ENCODE results near the gene SLC16A5. TPM values are rescaled to one million over a fixed set of nuclear protein-coding genes. Genes with fewer than 3 reads are reported as not detected.
A peak's percentile ranks its signal among the peaks of the same experiment; 100 is the strongest.

SLC16A5 gene
- polyA plus RNA-seq, 3 donors: 27.4 to 42.7 (median 39.8) TPM

GRCh38 chr17:75084039-75084660 is 3.6 kb upstream of the SLC16A5 start:
- DNase-seq: peak; percentile 54

- no peak for DNase-seq
Observed at GRCh38 chr17:75086496-75087181, 1.1 kb upstream of the SLC16A5 start.

GRCh38 chr17:75087182-75087557 is 584 bp upstream of the SLC16A5 start:
- no peak for DNase-seq

- no peak for DNase-seq
Observed at GRCh38 chr17:75088465-75089417, 987 bp downstream of the SLC16A5 start.

- DNase-seq: no peak
Observed at GRCh38 chr17:75090871-75091854, 3.4 kb downstream of the SLC16A5 start.

- DNase-seq: no peak
Observed at GRCh38 chr17:75091855-75092327, 4.1 kb downstream of the SLC16A5 start.

GRCh38 chr17:75093548-75094158 is 5.9 kb downstream of the SLC16A5 start:
- DNase-seq: no peak

- DNase-seq: no peak
Observed at GRCh38 chr17:75094871-75095399, 7.2 kb downstream of the SLC16A5 start.

GRCh38 chr17:75096082-75096625 is 8.4 kb downstream of the SLC16A5 start:
- peak; percentile 37 for DNase-seq

GRCh38 chr17:75097865-75098264 is 10.1 kb downstream of the SLC16A5 start:
- DNase-seq: no peak

GRCh38 chr17:75098861-75099260 is 11.1 kb downstream of the SLC16A5 start:
- no peak for DNase-seq

GRCh38 chr17:75099881-75100595 is 12.3 kb downstream of the SLC16A5 start:
- no peak for DNase-seq

- no peak for DNase-seq
Observed at GRCh38 chr17:75102385-75102821, 14.6 kb downstream of the SLC16A5 start.

GRCh38 chr17:75103601-75104554 is 16.1 kb downstream of the SLC16A5 start:
- DNase-seq: no peak

GRCh38 chr17:75105126-75106080 is 17.6 kb downstream of the SLC16A5 start:
- no peak for DNase-seq

- no peak for DNase-seq
Observed at GRCh38 chr17:75108193-75108592, 20.4 kb downstream of the SLC16A5 start.

- no peak for DNase-seq
Observed at GRCh38 chr17:75109046-75109406, 21.3 kb downstream of the SLC16A5 start.

Measured in renal pelvis (tissue), 4 donors.